GM10248 (cell line): ENCODE results near the gene PTPRG.

Experiments
- CTCF ChIA-PET: fragments of 300-600 bp; sonication (Branson Sonifier 250); formaldehyde crosslinking; extraction: SDS; loops from one replicate; lab custom pipeline; 2021; ENCODE audit warnings: antibody characterized with exemption; lab: Yijun Ruan, JAX
- POLR2A ChIA-PET: fragments of 350-650 bp; sonication (Branson Sonifier 250); formaldehyde crosslinking; extraction: SDS; loops from one replicate; lab custom pipeline; 2020; ENCODE audit warnings: antibody characterized with exemption; lab: Yijun Ruan, JAX
- DNase-seq: peaks from one replicate; pipeline ENCODE4 v3.0.0; 2012; ENCODE audit errors: extremely low spot score
- TF ChIP-seq, protein P1 (sequence below): IDR thresholded peaks from 2 replicates; pipeline ENCODE4 v1.5.1; 2012; ENCODE audit warnings: mild to moderate bottlenecking, low read depth; ENCODE audit errors: extremely low read depth, missing control alignments, control extremely low read depth

PTPRG gene

DNA sequence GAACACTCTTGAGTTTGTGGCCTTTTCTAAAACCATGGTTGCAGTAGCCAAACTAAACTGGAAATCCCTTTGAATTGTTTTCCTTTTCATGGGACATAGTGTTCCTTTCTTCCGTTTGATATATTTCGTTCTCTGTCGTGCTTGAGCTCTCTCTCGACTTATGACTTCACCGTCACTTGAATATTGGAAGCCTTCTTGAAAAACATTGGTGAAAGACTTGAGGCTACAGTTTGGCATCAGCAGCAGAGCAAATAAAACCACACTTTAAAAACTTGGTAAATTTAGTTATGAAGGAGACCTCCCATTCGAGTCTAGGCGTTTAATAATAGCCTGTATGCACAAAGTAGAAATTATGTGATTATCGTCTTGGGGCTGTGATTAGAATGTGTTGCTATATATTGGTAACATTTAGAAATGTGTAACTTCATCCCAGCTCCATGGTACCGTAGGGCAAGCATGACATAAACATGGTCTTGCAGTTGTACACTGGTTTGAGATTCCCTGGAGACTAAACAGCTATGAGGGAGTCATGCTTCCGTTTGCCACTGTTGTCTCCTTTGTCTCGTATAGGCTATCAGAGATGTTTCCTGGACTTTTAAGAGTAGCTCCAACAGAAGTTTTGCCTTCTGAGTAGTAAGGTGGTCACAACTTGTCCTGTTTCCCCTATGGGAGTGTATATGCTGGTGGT is 122.3 kb downstream of the PTPRG start:
- POLR2A ChIA-PET: no interaction called here
- TF ChIP-seq, protein P1, sequence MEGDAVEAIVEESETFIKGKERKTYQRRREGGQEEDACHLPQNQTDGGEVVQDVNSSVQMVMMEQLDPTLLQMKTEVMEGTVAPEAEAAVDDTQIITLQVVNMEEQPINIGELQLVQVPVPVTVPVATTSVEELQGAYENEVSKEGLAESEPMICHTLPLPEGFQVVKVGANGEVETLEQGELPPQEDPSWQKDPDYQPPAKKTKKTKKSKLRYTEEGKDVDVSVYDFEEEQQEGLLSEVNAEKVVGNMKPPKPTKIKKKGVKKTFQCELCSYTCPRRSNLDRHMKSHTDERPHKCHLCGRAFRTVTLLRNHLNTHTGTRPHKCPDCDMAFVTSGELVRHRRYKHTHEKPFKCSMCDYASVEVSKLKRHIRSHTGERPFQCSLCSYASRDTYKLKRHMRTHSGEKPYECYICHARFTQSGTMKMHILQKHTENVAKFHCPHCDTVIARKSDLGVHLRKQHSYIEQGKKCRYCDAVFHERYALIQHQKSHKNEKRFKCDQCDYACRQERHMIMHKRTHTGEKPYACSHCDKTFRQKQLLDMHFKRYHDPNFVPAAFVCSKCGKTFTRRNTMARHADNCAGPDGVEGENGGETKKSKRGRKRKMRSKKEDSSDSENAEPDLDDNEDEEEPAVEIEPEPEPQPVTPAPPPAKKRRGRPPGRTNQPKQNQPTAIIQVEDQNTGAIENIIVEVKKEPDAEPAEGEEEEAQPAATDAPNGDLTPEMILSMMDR: no peak
- CTCF ChIA-PET: interaction anchor here (0.9 to 1.1 kb wide), 2 partner anchors 25 to 39 kb away, joined by 3 read pairs; no protein-coding TSS in a partner anchor
- DNase-seq: no peak

GRCh38 chr3:61684386-61684785 is 123.0 kb downstream of the PTPRG start:
- TF ChIP-seq, protein P1: no peak
- no peak for DNase-seq
- POLR2A ChIA-PET: no interaction called here
- CTCF ChIA-PET: no interaction called here

DNA sequence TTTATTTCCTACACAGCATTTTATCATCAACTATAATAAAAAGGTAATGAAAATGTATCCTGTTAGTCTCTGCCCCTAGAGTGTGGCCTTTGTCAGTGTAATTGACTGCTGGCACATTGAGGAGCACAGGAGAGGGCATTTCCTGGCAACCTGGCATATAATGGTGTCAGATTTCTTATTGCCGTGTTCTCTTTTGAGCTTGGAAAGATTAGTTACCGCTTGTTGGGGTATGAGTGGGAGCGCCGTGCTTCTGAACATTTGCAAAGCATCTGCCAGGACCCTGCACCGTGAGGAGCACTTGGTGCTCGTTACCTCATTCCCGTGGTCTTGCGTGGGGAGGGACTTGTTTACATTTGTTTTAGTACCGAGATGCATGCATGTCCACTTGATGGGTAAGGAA is 124.4 kb downstream of the PTPRG start:
- DNase-seq: no peak
- CTCF ChIA-PET: no interaction called here
- POLR2A ChIA-PET: no interaction called here
- TF ChIP-seq, protein P1: no peak

DNA sequence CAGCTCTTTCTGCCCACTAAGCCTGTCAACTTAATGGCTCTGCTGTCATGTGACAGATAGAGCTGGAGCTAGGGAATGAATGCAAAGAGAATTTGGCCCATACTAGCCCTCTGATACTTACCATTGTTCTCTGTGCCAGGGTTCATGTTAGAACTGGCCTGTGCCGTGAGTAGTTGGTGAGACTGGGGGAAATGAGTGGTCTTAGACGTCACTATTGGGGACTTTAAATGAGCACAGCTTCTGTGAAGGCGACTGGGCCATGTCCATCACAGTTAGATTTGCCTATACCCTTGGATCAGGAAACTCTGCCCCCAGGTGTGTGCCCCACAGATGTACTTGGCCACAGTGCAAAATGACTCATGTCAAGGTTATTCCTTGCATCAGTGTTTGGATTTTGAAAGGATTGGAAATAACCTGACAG is 124.9 kb downstream of the PTPRG start:
- no peak for DNase-seq
- ChIA-PET POLR2A (no interaction called here), CTCF (no interaction called here)
- TF ChIP-seq, protein P1: no peak

DNA sequence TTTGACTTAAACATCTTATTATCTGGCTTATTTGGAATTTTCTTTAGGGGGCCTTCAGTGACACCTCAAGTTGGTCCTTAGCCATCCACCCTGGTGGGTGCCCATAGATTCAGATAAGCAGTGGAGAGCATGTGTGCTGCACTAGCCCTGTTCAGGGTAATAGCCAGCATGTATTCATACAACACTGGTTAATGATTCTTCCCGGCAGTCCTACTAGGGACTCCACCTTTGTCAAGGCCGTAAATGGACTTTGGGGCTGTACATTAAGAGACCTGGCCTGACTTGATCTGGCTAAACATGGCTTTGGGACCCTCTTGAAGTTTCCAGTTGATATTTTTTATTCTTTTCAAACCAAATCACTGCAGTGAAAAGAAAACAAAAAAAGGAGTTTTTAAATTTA is 125.8 kb downstream of the PTPRG start:
- DNase-seq: no peak
- CTCF ChIA-PET: no interaction called here
- TF ChIP-seq, protein P1: no peak
- POLR2A ChIA-PET: no interaction called here

DNA sequence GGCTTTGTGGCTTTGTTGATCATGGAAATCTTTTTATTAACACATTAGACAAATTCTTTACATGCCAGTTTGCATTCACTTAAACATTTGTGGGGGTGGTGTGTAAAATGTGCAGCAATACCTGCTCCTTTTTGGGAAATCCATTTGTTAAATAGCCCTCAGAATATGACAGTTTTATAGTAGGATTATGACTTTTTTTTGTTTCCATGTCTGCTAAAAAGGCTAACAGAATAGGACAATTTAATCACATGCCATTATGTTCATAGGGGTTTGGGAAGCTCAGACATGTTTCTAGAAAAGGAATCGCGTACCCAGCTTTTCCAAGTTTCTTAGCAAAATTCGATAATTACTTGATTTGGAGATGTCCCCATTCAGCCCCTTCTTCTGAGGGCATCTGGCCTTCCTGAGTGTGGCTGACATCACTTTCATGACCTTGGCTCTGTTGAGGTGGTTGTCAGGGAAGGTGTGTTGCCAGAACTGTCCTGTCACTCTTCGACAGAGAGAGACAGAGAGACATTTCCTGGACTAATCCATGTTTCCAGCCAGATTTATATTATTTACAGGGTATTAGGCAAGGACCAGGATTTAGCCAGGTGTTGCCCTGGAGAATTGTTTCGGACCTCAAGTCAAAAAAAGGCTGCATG is 126.4 kb downstream of the PTPRG start:
- TF ChIP-seq, protein P1: no peak
- DNase-seq: no peak
- ChIA-PET POLR2A (interaction anchor here (0.6 kb wide), 1 partner anchor 57 kb away, joined by 4 read pairs; no protein-coding TSS in a partner anchor), CTCF (no interaction called here)
